ENCODE data around the gene DCST1. TPM values are rescaled to one million over a fixed set of nuclear protein-coding genes. Genes with fewer than 3 reads are reported as not detected.

The DCST1 gene
- total and polyA plus RNA-seq, 2 of the 13 experiments (the other 11 are each of a cell fraction or from before 2014, with no cell fraction given), result 0.04 TPM; not detected in 1

GRCh38 chr1:155062702-155063411 lies 29.2 kb downstream of the DCST1 start (continued):
- TF ChIP-seq ZBTB43 (CRISPR knock-in tag; conservative IDR thresholded peaks at IDR 0.05) (no peak), SYNCRIP (IDR thresholded peaks at IDR 0.05; ENCODE audit: insufficient read depth, low read depth, low read length) (no peak), ZMAT5 (CRISPR knock-in tag; IDR thresholded peaks at IDR 0.05; ENCODE audit: borderline replicate concordance, low read depth) (no peak), EED (CRISPR knock-in tag; IDR thresholded peaks at IDR 0.05) (0 out of 2 replicates have a peak, but pooled peaks have one; percentile 21), ATF7 (IDR thresholded peaks at IDR 0.05) (no peak), ATF7 (CRISPR knock-in tag; IDR thresholded peaks at IDR 0.05) (no peak; the same call in 1 of the 2 replicates), SAFB2 (CRISPR knock-in tag; IDR thresholded peaks at IDR 0.05; ENCODE audit: borderline replicate concordance, low read depth) (0 out of 2 replicates have a peak, but pooled peaks have one; percentile 22), ZNF414 (CRISPR knock-in tag; IDR thresholded peaks at IDR 0.05) (no peak), TARDBP (CRISPR knock-in tag; IDR thresholded peaks at IDR 0.05) (no peak), HNRNPLL (IDR thresholded peaks at IDR 0.05; ENCODE audit: low read depth, low read length, poor library complexity, severe bottlenecking) (no peak), SRSF1 (optimal IDR thresholded peaks at IDR 0.05; ENCODE audit: low read depth, low read length) (no peak), PATZ1 (CRISPR knock-in tag; IDR thresholded peaks at IDR 0.05) (peak; percentile 56), ZNF503 (CRISPR knock-in tag; IDR thresholded peaks at IDR 0.05) (no peak), MIER2 (CRISPR knock-in tag; IDR thresholded peaks at IDR 0.05) (no peak), AGO1 (IDR thresholded peaks at IDR 0.05; ENCODE audit: low read depth, low read length, poor library complexity, severe bottlenecking) (no peak), PRDM15 (CRISPR knock-in tag; IDR thresholded peaks at IDR 0.05) (no peak)
